ENCODE results near the gene JAM2.

The JAM2 gene

GRCh38 chr21:25734904-25735645 lies 96.0 kb downstream of the JAM2 start, which contains the start of the genes ATP5PF and GABPA:
TSS of gene ATP5PF (minus strand) at chr21:25734904. CDS start at chr21:25729794, 5,110 bp downstream.
TSS of gene GABPA (plus strand) at chr21:25734972. CDS start at chr21:25741599, 6,627 bp downstream.
- Histone ChIP-seq H3K36me3 (ENCODE audit: control insufficient read depth, insufficient read depth, low read length) (no peaks in the 10 kb centered on the region), H3K4me1 (ENCODE audit: control insufficient read depth, insufficient read depth, low read length) (no peaks in the 10 kb centered on the region), H3K9me3 (ENCODE audit: control insufficient read depth, low read length) (no peaks in the 10 kb centered on the region), H3K4me3 (ENCODE audit: low read length) (peak within 1 kb of the TSS; percentile 99), H3K9ac (ENCODE audit: low read length) (peak within 1 kb of the TSS; percentile 95), H3K27me3 (ENCODE audit: control insufficient read depth, insufficient read depth, low read length) (no peaks in the 10 kb centered on the region)

DNA sequence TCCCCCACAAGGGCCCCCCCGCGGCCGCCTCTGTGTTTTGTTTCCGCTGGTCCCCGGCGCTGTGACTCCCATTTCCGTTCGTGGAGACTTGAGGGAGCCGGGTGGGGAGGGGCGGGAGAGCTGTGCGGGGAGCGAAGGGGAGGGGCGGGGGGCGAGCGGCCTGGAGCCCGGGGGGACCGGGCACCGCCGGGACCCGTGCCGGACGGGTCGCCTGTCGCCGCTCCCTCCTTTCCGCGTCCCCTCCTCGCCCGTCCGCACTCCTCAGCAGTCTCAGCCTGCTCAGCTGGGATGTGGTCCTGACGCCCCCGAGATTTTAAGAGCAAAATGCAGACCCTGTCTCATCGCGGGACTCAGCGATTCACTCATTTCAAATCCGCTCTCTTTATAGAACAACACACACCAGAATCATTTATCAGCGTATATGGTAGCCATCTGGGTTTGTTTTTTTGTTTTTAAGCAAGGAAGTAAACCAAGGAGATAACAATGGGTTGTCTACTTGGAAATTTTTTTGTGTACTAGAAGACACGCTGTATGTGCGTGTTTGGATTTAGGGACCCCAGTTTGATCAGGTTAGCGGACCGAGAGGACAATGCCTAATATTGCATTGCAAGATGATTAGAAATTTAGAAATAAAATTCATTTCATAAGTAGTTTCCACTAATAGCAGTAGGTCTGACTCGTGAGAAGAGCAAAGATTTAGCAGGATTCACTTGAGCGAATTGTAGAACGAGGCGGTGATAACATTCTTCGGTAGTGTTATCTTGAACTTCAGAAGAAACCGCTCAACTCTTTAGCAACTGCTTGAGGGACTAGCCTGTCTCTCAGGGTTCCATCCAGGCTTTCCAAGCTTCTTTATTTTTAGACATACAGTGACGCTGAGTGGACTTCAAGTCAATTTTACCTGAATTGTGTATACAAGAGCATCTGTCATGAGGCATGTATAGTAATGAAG lies 96.9 kb downstream of the JAM2 start:
- no peaks in the 10 kb centered on the region for H3K4me1 ChIP-seq (ENCODE audit: control insufficient read depth, insufficient read depth, low read length)
- no peaks in the 10 kb centered on the region for H3K9me3 ChIP-seq (ENCODE audit: control insufficient read depth, low read length)
- peak overlapping the region; percentile 7 for H3K4me3 ChIP-seq (ENCODE audit: low read length)
- peak overlapping the region; percentile 95 for H3K9ac ChIP-seq (ENCODE audit: low read length)
- no peaks in the 10 kb centered on the region for H3K27me3 ChIP-seq (ENCODE audit: control insufficient read depth, insufficient read depth, low read length)
- no peaks in the 10 kb centered on the region for H3K36me3 ChIP-seq (ENCODE audit: control insufficient read depth, insufficient read depth, low read length)

- Histone ChIP-seq H3K9ac (ENCODE audit: low read length) (no peak overlapping the region), H3K9me3 (ENCODE audit: control insufficient read depth, low read length) (no peaks in the 10 kb centered on the region), H3K36me3 (ENCODE audit: control insufficient read depth, insufficient read depth, low read length) (no peaks in the 10 kb centered on the region), H3K4me1 (ENCODE audit: control insufficient read depth, insufficient read depth, low read length) (no peaks in the 10 kb centered on the region), H3K4me3 (ENCODE audit: low read length) (no peak overlapping the region), H3K27me3 (ENCODE audit: control insufficient read depth, insufficient read depth, low read length) (no peaks in the 10 kb centered on the region)
These were observed 98.4 kb downstream of the JAM2 start for GRCh38 chr21:25737421-25737820.

GRCh38 chr21:25742900-25743299 lies 103.8 kb downstream of the JAM2 start:
- no peaks in the 10 kb centered on the region for H3K9me3 ChIP-seq (ENCODE audit: control insufficient read depth, low read length)
- H3K9ac ChIP-seq (ENCODE audit: low read length), result no peak overlapping the region
- no peak overlapping the region for H3K4me3 ChIP-seq (ENCODE audit: low read length)
- no peaks in the 10 kb centered on the region for H3K27me3 ChIP-seq (ENCODE audit: control insufficient read depth, insufficient read depth, low read length)
- no peaks in the 10 kb centered on the region for H3K4me1 ChIP-seq (ENCODE audit: control insufficient read depth, insufficient read depth, low read length)
- no peaks in the 10 kb centered on the region for H3K36me3 ChIP-seq (ENCODE audit: control insufficient read depth, insufficient read depth, low read length)

DNA sequence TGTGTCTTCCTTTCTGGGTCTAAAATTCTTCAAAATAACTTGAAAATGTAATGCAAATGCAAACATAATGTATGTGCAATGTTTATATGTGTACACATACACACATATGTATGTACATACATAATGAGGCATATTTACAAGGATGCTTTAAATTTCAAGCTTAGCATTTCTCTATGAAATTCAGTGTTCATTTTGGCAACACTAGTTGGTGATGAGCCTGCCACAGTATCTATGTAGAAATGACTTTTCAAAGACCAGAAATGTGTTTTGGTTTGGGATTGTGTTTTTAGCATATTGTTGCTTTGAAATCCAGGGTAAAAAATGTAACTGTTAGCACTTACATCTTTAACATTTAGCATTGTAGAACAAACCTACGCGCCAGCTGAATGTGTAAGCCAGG lies 105.8 kb downstream of the JAM2 start:
- H3K27me3 ChIP-seq (ENCODE audit: control insufficient read depth, insufficient read depth, low read length), result no peaks in the 10 kb centered on the region
- no peak overlapping the region for H3K4me3 ChIP-seq (ENCODE audit: low read length)
- no peaks in the 10 kb centered on the region for H3K4me1 ChIP-seq (ENCODE audit: control insufficient read depth, insufficient read depth, low read length)
- no peaks in the 10 kb centered on the region for H3K9me3 ChIP-seq (ENCODE audit: control insufficient read depth, low read length)
- no peak overlapping the region for H3K9ac ChIP-seq (ENCODE audit: low read length)
- no peaks in the 10 kb centered on the region for H3K36me3 ChIP-seq (ENCODE audit: control insufficient read depth, insufficient read depth, low read length)

GRCh38 chr21:25750085-25750484 lies 111.0 kb downstream of the JAM2 start:
- Histone ChIP-seq H3K9me3 (ENCODE audit: control insufficient read depth, low read length) (no peaks in the 10 kb centered on the region), H3K36me3 (ENCODE audit: control insufficient read depth, insufficient read depth, low read length) (no peaks in the 10 kb centered on the region), H3K27me3 (ENCODE audit: control insufficient read depth, insufficient read depth, low read length) (no peaks in the 10 kb centered on the region), H3K4me1 (ENCODE audit: control insufficient read depth, insufficient read depth, low read length) (no peaks in the 10 kb centered on the region), H3K9ac (ENCODE audit: low read length) (no peak overlapping the region), H3K4me3 (ENCODE audit: low read length) (no peak overlapping the region)

GRCh38 chr21:25752416-25752815 lies 113.4 kb downstream of the JAM2 start:
- H3K9ac ChIP-seq (ENCODE audit: low read length), result no peak overlapping the region
- no peaks in the 10 kb centered on the region for H3K27me3 ChIP-seq (ENCODE audit: control insufficient read depth, insufficient read depth, low read length)
- no peaks in the 10 kb centered on the region for H3K9me3 ChIP-seq (ENCODE audit: control insufficient read depth, low read length)
- no peaks in the 10 kb centered on the region for H3K4me1 ChIP-seq (ENCODE audit: control insufficient read depth, insufficient read depth, low read length)
- no peak overlapping the region for H3K4me3 ChIP-seq (ENCODE audit: low read length)
- no peaks in the 10 kb centered on the region for H3K36me3 ChIP-seq (ENCODE audit: control insufficient read depth, insufficient read depth, low read length)

GRCh38 chr21:25756190-25756932 lies 117.3 kb downstream of the JAM2 start:
- H3K36me3 ChIP-seq (ENCODE audit: control insufficient read depth, insufficient read depth, low read length), result peaks cover 3% of the 10 kb centered on the region
- no peaks in the 10 kb centered on the region for H3K27me3 ChIP-seq (ENCODE audit: control insufficient read depth, insufficient read depth, low read length)
- no peaks in the 10 kb centered on the region for H3K9me3 ChIP-seq (ENCODE audit: control insufficient read depth, low read length)
- H3K9ac ChIP-seq (ENCODE audit: low read length), result no peak overlapping the region
- no peak overlapping the region for H3K4me3 ChIP-seq (ENCODE audit: low read length)
- H3K4me1 ChIP-seq (ENCODE audit: control insufficient read depth, insufficient read depth, low read length), result no peaks in the 10 kb centered on the region

DNA sequence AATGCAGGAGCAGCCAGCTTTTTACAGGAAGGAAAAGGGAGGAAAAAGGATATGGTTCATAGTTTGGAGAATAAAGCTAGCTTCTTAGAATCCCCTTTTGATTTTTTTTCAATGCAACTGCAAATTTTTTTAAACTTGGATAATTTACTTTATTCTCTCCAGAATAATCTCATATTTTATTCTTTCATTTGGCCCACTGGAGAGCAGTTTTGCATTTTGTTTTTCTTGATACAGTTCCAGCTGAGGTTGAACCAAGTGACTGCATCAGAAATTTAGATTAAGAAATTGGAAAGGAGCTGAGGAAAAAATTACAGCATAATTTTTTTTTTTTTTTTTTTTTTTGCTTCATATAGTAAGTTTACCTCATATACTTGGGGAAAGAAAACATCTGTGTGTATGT lies 118.5 kb downstream of the JAM2 start:
- Histone ChIP-seq H3K9me3 (ENCODE audit: control insufficient read depth, low read length) (no peaks in the 10 kb centered on the region), H3K4me3 (ENCODE audit: low read length) (no peak overlapping the region), H3K27me3 (ENCODE audit: control insufficient read depth, insufficient read depth, low read length) (no peaks in the 10 kb centered on the region), H3K36me3 (ENCODE audit: control insufficient read depth, insufficient read depth, low read length) (peaks cover 3% of the 10 kb centered on the region), H3K9ac (ENCODE audit: low read length) (no peak overlapping the region), H3K4me1 (ENCODE audit: control insufficient read depth, insufficient read depth, low read length) (no peaks in the 10 kb centered on the region)

DNA sequence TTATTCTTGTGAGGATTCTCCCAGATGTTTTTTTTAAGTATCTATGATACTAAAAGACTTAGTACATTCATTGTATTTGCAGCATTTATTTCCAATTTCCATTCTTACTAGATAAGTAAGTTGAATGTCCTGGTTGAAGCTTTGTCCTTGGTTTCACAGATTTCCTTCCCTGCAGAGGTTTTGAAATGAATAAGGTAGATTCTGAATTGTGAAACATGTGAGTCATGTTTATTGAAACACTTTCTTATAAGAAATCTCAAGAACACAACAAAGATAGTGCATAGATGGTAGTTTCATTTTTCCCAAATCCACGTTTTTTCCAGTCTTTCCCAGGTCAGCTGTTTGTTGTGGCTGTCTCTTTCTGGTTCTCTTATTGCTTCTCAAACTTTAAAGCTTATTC lies 120.5 kb downstream of the JAM2 start:
- H3K9me3 ChIP-seq (ENCODE audit: control insufficient read depth, low read length), result no peaks in the 10 kb centered on the region
- H3K4me3 ChIP-seq (ENCODE audit: low read length), result no peak overlapping the region
- peaks cover 3% of the 10 kb centered on the region for H3K36me3 ChIP-seq (ENCODE audit: control insufficient read depth, insufficient read depth, low read length)
- no peaks in the 10 kb centered on the region for H3K27me3 ChIP-seq (ENCODE audit: control insufficient read depth, insufficient read depth, low read length)
- no peaks in the 10 kb centered on the region for H3K4me1 ChIP-seq (ENCODE audit: control insufficient read depth, insufficient read depth, low read length)
- no peak overlapping the region for H3K9ac ChIP-seq (ENCODE audit: low read length)

GRCh38 chr21:25760061-25760460 lies 121.0 kb downstream of the JAM2 start:
- H3K9ac ChIP-seq (ENCODE audit: low read length), result no peak overlapping the region

More at GRCh38 chr21:25760061-25760460, 121.0 kb downstream of the JAM2 start:
- H3K36me3 ChIP-seq (ENCODE audit: control insufficient read depth, insufficient read depth, low read length), result peaks cover 3% of the 10 kb centered on the region
- H3K27me3 ChIP-seq (ENCODE audit: control insufficient read depth, insufficient read depth, low read length), result no peaks in the 10 kb centered on the region
- no peaks in the 10 kb centered on the region for H3K4me1 ChIP-seq (ENCODE audit: control insufficient read depth, insufficient read depth, low read length)
- H3K9me3 ChIP-seq (ENCODE audit: control insufficient read depth, low read length), result no peaks in the 10 kb centered on the region
- H3K4me3 ChIP-seq (ENCODE audit: low read length), result no peak overlapping the region

Measured in mucosa of stomach (tissue), 1 donor.